ENCODE measurements around the gene LIN7B.

DNA sequence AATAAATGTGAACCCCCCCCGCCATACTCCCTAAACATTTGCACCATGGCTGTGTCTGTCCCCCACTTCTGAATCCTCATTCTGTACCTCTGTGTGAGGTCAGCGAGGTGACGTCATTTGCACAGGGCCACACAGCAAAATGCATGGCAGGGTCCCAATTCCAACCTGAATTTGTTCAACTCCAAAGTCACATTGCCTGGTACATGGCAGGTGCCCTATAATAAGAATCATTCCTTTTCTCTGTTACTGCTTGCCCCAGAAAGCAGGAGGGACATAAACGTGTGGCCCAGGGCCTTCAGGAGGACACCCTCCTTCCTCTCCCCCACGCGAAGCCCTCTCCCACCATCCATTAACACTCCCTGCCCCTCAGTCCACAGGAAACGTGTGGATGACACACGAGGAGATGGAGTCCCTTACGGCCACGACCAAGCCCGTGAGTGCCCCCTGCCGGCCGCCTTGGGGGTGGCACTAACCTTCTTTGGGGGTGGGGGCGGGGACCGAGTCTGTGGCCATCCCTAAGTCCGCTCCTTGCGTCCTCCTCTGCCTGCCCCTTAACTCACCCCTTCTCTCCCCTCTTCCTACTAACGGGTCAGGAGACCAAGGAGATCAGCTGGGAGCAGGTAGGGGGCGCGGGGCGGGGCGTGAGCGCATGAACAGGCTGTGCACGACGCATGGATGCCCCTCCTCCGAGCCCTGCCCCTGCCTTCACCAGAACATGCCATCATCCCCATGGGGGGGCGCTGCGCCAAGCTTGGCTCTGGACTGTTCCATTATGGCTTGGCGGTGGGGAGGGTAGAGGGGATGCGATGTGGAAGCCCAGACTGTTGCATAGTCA, 31.6 kb downstream of the LIN7B start:
- 0 out of 2 replicates have a peak, but pooled peaks have one; percentile 9 for TF ChIP-seq POLR2AphosphoS5 (IDR thresholded peaks at IDR 0.05; ENCODE audit: low read depth, low read length)
- TF ChIP-seq YY1 (IDR thresholded peaks at IDR 0.05; ENCODE audit: low read depth, low read length): no peak
- no peak for TF ChIP-seq MAFK (IDR thresholded peaks at IDR 0.05; ENCODE audit: low read depth, low read length)
